G401.6 (cell line): Measurements from ENCODE around the gene ZMIZ1.

Experiments
- FAIRE-seq: peaks from 2 replicates; lab custom pipeline; 2012; peaks lifted over from hg19 to GRCh38; lab: Jason Lieb, UNC

The ZMIZ1 gene

GRCh38 chr10:79346388-79347225 is 277.8 kb downstream of the ZMIZ1 start:
- no peak for FAIRE-seq

- no peak for FAIRE-seq
These were observed 278.6 kb downstream of the ZMIZ1 start, which contains the start of gene PPIF for GRCh38 chr10:79347226-79347893. Gene PPIF, plus strand, starts transcription at chr10:79347469. Its CDS starts 80 bp downstream, at chr10:79347549.

GRCh38 chr10:79347894-79348639 is 279.3 kb downstream of the ZMIZ1 start:
- no peak for FAIRE-seq

GRCh38 chr10:79348640-79348988 is 279.8 kb downstream of the ZMIZ1 start:
- no peak for FAIRE-seq

GRCh38 chr10:79349072-79349491 is 280.3 kb downstream of the ZMIZ1 start:
- no peak for FAIRE-seq

GRCh38 chr10:79349766-79350406 is 281.1 kb downstream of the ZMIZ1 start:
- FAIRE-seq = no peak

- FAIRE-seq = no peak
These were observed 281.8 kb downstream of the ZMIZ1 start for GRCh38 chr10:79350407-79351154.

GRCh38 chr10:79351332-79351731 is 282.6 kb downstream of the ZMIZ1 start:
- no peak for FAIRE-seq

GRCh38 chr10:79352035-79352877 is 283.5 kb downstream of the ZMIZ1 start:
- no peak for FAIRE-seq

- no peak for FAIRE-seq
These were observed 284.2 kb downstream of the ZMIZ1 start for GRCh38 chr10:79353000-79353406.

GRCh38 chr10:79353726-79354125 is 285.0 kb downstream of the ZMIZ1 start:
- FAIRE-seq = no peak

GRCh38 chr10:79354141-79354540 is 285.4 kb downstream of the ZMIZ1 start:
- FAIRE-seq = no peak

GRCh38 chr10:79354615-79355014 is 285.8 kb downstream of the ZMIZ1 start:
- no peak for FAIRE-seq

GRCh38 chr10:79355420-79356017 is 286.8 kb downstream of the ZMIZ1 start:
- FAIRE-seq = no peak

GRCh38 chr10:79356104-79356503 is 287.3 kb downstream of the ZMIZ1 start:
- no peak for FAIRE-seq

- no peak for FAIRE-seq
These were observed 288.4 kb downstream of the ZMIZ1 start for GRCh38 chr10:79357180-79357579.

- FAIRE-seq = no peak
These were observed 290.0 kb downstream of the ZMIZ1 start for GRCh38 chr10:79358811-79359210.

- FAIRE-seq = no peak
These were observed 291.2 kb downstream of the ZMIZ1 start for GRCh38 chr10:79359816-79360498.

GRCh38 chr10:79360499-79361342 is 292.0 kb downstream of the ZMIZ1 start:
- no peak for FAIRE-seq
